H9 (cell line): ENCODE data around the gene OR10P1. TPM values are rescaled to one million over a fixed set of nuclear protein-coding genes. Genes with fewer than 3 reads are reported as not detected.

Experiments used
- DNase-seq: peaks from one replicate; pipeline ENCODE4 v3.0.0-alpha.2; 2017
- H2AFZ ChIP-seq: one replicate; pipeline ENCODE4 v1.6.1; 2013; ENCODE audit warnings: mild to moderate bottlenecking, low read length, control low read depth, moderate library complexity
- H2AK5ac ChIP-seq: 2 replicates; pipeline ENCODE4 v1.6.1; 2013; ENCODE audit warnings: low read length, control low read depth, mixed read lengths; ENCODE audit not compliant: insufficient read length
- H2BK120ac ChIP-seq: one replicate; pipeline ENCODE4 v1.6.1; 2013; ENCODE audit warnings: low read depth, mild to moderate bottlenecking, low read length, control low read depth, inconsistent platforms; ENCODE audit not compliant: poor library complexity, severe bottlenecking
- H2BK12ac ChIP-seq: 2 replicates; pipeline ENCODE4 v1.6.1; 2013; ENCODE audit warnings: low read length, control low read depth, mixed read lengths, low read depth; ENCODE audit not compliant: insufficient read length
- H2BK15ac ChIP-seq: 2 replicates; pipeline ENCODE4 v1.6.1; 2013; ENCODE audit warnings: low read depth, low read length, control low read depth
- H2BK20ac ChIP-seq: one replicate; pipeline ENCODE4 v1.6.1; 2013; ENCODE audit warnings: low read depth, mild to moderate bottlenecking, low read length, control low read depth, inconsistent platforms; ENCODE audit not compliant: poor library complexity, severe bottlenecking
- H2BK5ac ChIP-seq: 2 replicates; pipeline ENCODE4 v1.6.1; 2013; ENCODE audit warnings: low read length, control low read depth, mixed read lengths; ENCODE audit not compliant: insufficient read length
- H3K14ac ChIP-seq: 2 replicates; pipeline ENCODE4 v1.6.1; 2013; ENCODE audit warnings: low read length, control low read depth; ENCODE audit not compliant: insufficient read depth
- H3K18ac ChIP-seq: 2 replicates; pipeline ENCODE4 v1.6.1; 2013; ENCODE audit warnings: low read depth, mild to moderate bottlenecking, mixed read lengths, low read length, control low read depth; ENCODE audit not compliant: insufficient read length
- H3K23ac ChIP-seq: 2 replicates; pipeline ENCODE4 v1.6.1; 2013; ENCODE audit warnings: low read length, control low read depth, mixed read lengths, low read depth; ENCODE audit not compliant: insufficient read length
- H3K23me2 ChIP-seq: 2 replicates; pipeline ENCODE4 v1.6.1; 2013; ENCODE audit warnings: low read depth, mild to moderate bottlenecking, mixed read lengths, low read length, control low read depth; ENCODE audit not compliant: insufficient read length, poor library complexity, severe bottlenecking
- H3K27ac ChIP-seq: 2 replicates; pipeline ENCODE4 v1.5.1; 2013; ENCODE audit warnings: low read length, control low read depth, mixed read lengths, low read depth; ENCODE audit not compliant: insufficient read length
- H3K27me3 ChIP-seq: 2 replicates; pipeline ENCODE4 v1.6.1; 2013; ENCODE audit warnings: low read length, control low read depth, inconsistent platforms; ENCODE audit not compliant: insufficient read depth
- H3K4ac ChIP-seq: 2 replicates; pipeline ENCODE4 v1.6.1; 2013; ENCODE audit warnings: low read depth, mild to moderate bottlenecking, control low read depth, inconsistent platforms, low read length, moderate library complexity
- H3K4me1 ChIP-seq: 2 replicates; pipeline ENCODE4 v1.6.1; 2013; ENCODE audit warnings: low read length, control low read depth, inconsistent platforms; ENCODE audit not compliant: insufficient read depth
- H3K4me2 ChIP-seq: 2 replicates; pipeline ENCODE4 v1.6.1; 2013; ENCODE audit warnings: low read length, control low read depth, mixed read lengths; ENCODE audit not compliant: insufficient read length, insufficient read depth
- H3K56ac ChIP-seq: 2 replicates; pipeline ENCODE4 v1.6.1; 2013; ENCODE audit warnings: low read depth, mild to moderate bottlenecking, mixed read lengths, low read length, control low read depth; ENCODE audit not compliant: insufficient read length
- H3K79me1 ChIP-seq: 2 replicates; pipeline ENCODE4 v1.6.1; 2013; ENCODE audit warnings: low read depth, mild to moderate bottlenecking, moderate library complexity, low read length, control low read depth, inconsistent platforms; ENCODE audit not compliant: insufficient read depth, poor library complexity, severe bottlenecking
- H3K79me2 ChIP-seq: 2 replicates; pipeline ENCODE4 v1.6.1; 2013; ENCODE audit warnings: low read length, control low read depth, inconsistent platforms; ENCODE audit not compliant: insufficient read depth
- H3K9ac ChIP-seq: 2 replicates; pipeline ENCODE4 v1.6.1; 2013; ENCODE audit warnings: low read length, control low read depth, mixed read lengths; ENCODE audit not compliant: insufficient read length; ENCODE audit errors: extremely low read depth
- H3K9me3 ChIP-seq: one replicate; pipeline ENCODE4 v1.6.1; 2013; ENCODE audit warnings: low read depth, low read length, inconsistent platforms; ENCODE audit not compliant: control insufficient read depth
- H3T11ph ChIP-seq: one replicate; pipeline ENCODE4 v1.6.1; 2013; ENCODE audit warnings: mild to moderate bottlenecking, low read length, control low read depth, inconsistent platforms
- H4K20me1 ChIP-seq: one replicate; pipeline ENCODE4 v1.6.1; 2013; ENCODE audit not compliant: control insufficient read depth, insufficient read length, insufficient read depth
- H4K5ac ChIP-seq: 2 replicates; pipeline ENCODE4 v1.6.1; 2013; ENCODE audit warnings: low read depth, mild to moderate bottlenecking, mixed read lengths, low read length, control low read depth; ENCODE audit not compliant: insufficient read length
- H4K8ac ChIP-seq: replicated peaks from 2 replicates; pipeline ENCODE4 v1.6.1; 2013; ENCODE audit warnings: low read length, control low read depth, mixed read lengths, low read depth; ENCODE audit not compliant: insufficient read length
- H4K91ac ChIP-seq: 2 replicates; pipeline ENCODE4 v1.6.1; 2013; ENCODE audit warnings: low read depth, mild to moderate bottlenecking, moderate library complexity, mixed read lengths, low read length, control low read depth; ENCODE audit not compliant: insufficient read length
- H3K27ac Mint-ChIP-seq, 3 experiments: 2 replicates in 2 of 3; 3 replicates in 1 of 3; pipeline ENCODE4 v1.8.0; 2020 to 2021; ENCODE audit warnings: mixed read lengths in 3 of 3, mild to moderate bottlenecking in 1 of 3, moderate library complexity in 1 of 3
- H3K27me3 Mint-ChIP-seq: 2 replicates; pipeline ENCODE4 v1.8.0; 2021; ENCODE audit warnings: low read depth, mild to moderate bottlenecking, moderate library complexity, mixed read lengths
- H3K36me3 Mint-ChIP-seq, 3 experiments: 2 replicates in 2 of 3; 3 replicates in 1 of 3; pipeline ENCODE4 v1.8.0; 2020 to 2021; ENCODE audit warnings: low read depth in 3 of 3, mixed read lengths in 3 of 3; ENCODE audit not compliant: insufficient read depth in 1 of 3
- H3K4me1 Mint-ChIP-seq, 2 experiments: 2 replicates each; pipeline ENCODE4 v1.8.0; 2020; ENCODE audit warnings: mixed read lengths in 2 of 2
- H3K4me3 Mint-ChIP-seq, 2 experiments: 2 replicates in 1 of 2; 3 replicates in 1 of 2; pipeline ENCODE4 v1.8.0; 2020 to 2021; ENCODE audit warnings: mild to moderate bottlenecking in 2 of 2, mixed read lengths in 2 of 2, moderate library complexity in 1 of 2
- H3K9me3 Mint-ChIP-seq, 2 experiments: 2 replicates in 1 of 2; 3 replicates in 1 of 2; pipeline ENCODE4 v1.8.0; 2020; ENCODE audit warnings: mild to moderate bottlenecking in 2 of 2, mixed read lengths in 2 of 2, moderate library complexity in 1 of 2
- WGBS: extraction: QIAGEN DNeasy Blood & Tissue Kit; methylation state at CpG from one replicate; pipeline ENCODE4 v1.1.7; 2013; ENCODE audit warnings: missing lambda C conversion rate, low lambda C conversion rate, mixed read lengths; ENCODE audit not compliant: insufficient read length; ENCODE audit errors: extremely low coverage; 5-methylcytosine and 5-hydroxymethylcytosine counted together
- total RNA-seq: library from RNA; stranded (reverse); gene quantifications from 2 replicates; pipeline ENCODE4 v1.2.1, GENCODE V29; 2021
- TF ChIP-seq, protein P1 (sequence below): fragments of 200-600 bp; sonication (generic); conservative IDR thresholded peaks from 3 replicates; pipeline ENCODE4 v1.8.0; 2021; ENCODE audit warnings: antibody characterized with exemption, mild to moderate bottlenecking

The OR10P1 gene
- total RNA-seq, 1 experiment from 2014 or later: not detected

DNA sequence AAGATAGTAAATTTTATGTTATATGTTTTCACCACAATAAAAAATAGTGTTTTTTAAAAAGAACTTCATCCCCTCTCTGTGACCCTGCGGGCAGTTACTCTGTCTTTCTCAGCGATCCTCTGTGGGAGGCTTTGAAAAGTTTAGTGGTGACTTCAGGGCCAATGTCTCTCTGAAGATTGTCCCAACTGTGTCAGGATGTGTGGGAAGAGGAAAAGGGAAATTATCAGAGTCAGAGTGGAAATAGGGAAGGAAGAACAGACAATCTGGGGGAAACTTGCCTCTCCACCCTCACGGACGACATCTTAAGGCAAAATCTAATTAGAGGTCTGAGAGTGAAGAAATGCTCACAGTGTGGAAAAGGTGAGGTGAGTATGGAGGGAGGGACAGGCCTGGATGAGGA is 3.5 kb upstream of the OR10P1 start:
- Histone ChIP-seq H3K56ac (no peak overlapping the region), H2AK5ac (no peak overlapping the region), H3K4ac (no peak overlapping the region), H3K9me3 (no peaks in the 10 kb centered on the region), H3K4me2 (no peak overlapping the region), H4K20me1 (no peaks in the 10 kb centered on the region), H3K23ac (no peak overlapping the region), H3K79me1 (no peaks in the 10 kb centered on the region), H3K27me3 (peaks cover 3% of the 10 kb centered on the region; the same call in 1 of the 2 replicates), H3K9ac (no peak overlapping the region), H3K23me2 (no peaks in the 10 kb centered on the region), H4K91ac (no peak overlapping the region), H2BK5ac (no peak overlapping the region), H2BK15ac (no peak overlapping the region), H2AFZ (no peak overlapping the region), H3K4me1 (no peaks in the 10 kb centered on the region), H2BK120ac (no peak overlapping the region), H3K14ac (no peak overlapping the region), H3K79me2 (0 out of 2 replicates have a peak, but pooled peaks cover 1% of the 10 kb centered on the region), H2BK12ac (no peak overlapping the region), H4K5ac (no peak overlapping the region), H4K8ac (no peak overlapping the region), H2BK20ac (no peak overlapping the region), H3K27ac (no peak overlapping the region), H3T11ph (no peak overlapping the region), H3K18ac (no peak overlapping the region)
- H3K4me1 Mint-ChIP-seq: no peaks in the 10 kb centered on the region
- no peaks in the 10 kb centered on the region for H3K9me3 Mint-ChIP-seq
- TF ChIP-seq, protein P1, sequence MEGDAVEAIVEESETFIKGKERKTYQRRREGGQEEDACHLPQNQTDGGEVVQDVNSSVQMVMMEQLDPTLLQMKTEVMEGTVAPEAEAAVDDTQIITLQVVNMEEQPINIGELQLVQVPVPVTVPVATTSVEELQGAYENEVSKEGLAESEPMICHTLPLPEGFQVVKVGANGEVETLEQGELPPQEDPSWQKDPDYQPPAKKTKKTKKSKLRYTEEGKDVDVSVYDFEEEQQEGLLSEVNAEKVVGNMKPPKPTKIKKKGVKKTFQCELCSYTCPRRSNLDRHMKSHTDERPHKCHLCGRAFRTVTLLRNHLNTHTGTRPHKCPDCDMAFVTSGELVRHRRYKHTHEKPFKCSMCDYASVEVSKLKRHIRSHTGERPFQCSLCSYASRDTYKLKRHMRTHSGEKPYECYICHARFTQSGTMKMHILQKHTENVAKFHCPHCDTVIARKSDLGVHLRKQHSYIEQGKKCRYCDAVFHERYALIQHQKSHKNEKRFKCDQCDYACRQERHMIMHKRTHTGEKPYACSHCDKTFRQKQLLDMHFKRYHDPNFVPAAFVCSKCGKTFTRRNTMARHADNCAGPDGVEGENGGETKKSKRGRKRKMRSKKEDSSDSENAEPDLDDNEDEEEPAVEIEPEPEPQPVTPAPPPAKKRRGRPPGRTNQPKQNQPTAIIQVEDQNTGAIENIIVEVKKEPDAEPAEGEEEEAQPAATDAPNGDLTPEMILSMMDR: no peak
- H3K27ac Mint-ChIP-seq: no peak overlapping the region
- no CpG with 5 or more reads among the region's 4 CpGs for WGBS
- no peaks in the 10 kb centered on the region for H3K36me3 Mint-ChIP-seq
- no peak for DNase-seq
- no peak overlapping the region for H3K4me3 Mint-ChIP-seq
- H3K27me3 Mint-ChIP-seq: peaks cover 15% of the 10 kb centered on the region
